KBM-7 (cell line): ENCODE data around the gene FSTL1.

ENCODE experiments used
- DNase-seq: peaks from one replicate; pipeline ENCODE4 v3.0.0-alpha.2; 2015
- in situ Hi-C: fragments of 300-500 bp; cut with MboI; formaldehyde crosslinking; loops from 2 replicates; pipeline ENCODE4 v1.14.3; 2020; ENCODE audit warnings: low sequenced_read_pairs, low pct_unique_long_range_greater_than_20kb, mixed read lengths

FSTL1 gene

DNA sequence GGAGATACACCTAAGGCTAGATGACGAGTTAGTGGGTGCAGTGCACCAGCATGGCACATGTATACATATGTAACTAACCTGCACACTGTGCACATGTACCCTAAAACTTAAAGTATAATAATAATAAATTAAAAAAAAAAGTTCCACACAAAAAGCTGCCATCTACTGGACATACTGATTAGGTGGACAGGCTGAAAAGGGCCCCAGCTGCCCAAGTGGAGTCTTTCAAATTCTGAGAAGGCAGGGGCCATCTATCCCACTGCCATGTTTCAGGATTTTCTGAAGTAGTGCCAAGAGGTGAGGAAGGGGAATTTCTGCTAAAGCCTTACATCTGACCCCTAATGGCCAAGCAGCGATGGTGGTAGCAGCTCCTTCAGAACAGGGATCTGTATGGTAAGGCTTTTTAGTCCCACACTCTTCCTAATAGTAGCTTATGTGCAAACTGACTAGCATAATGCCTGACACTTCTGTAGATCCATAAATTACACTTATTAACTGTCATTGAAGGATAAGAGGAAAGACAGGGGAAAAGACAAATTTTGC is 7.7 kb downstream of the FSTL1 start:
- in situ Hi-C loops = no loop called here

DNA sequence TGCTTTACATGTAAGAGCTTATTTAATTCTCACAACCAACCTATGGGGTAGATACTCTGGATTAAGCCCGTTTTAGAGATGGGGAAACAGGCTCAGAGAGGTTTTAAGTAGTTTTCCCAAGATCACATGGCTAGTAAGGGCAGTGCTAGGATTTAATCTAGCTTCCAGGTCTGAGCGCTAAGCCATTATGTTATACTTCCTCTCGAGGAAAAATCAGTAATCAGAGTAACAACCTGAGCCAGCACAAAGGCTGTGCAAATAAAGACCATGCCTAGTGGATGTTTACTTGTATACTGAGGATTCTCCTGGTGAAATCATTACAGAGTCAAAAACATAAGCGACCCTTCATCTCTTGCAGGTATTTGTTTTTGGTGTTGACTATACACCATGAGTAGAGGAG is 9.0 kb downstream of the FSTL1 start:
- in situ Hi-C loops = no loop called here
- no peak for DNase-seq

More for the DNA sequence above, 7.7 kb downstream of the FSTL1 start:
- DNase-seq = no peak

DNA sequence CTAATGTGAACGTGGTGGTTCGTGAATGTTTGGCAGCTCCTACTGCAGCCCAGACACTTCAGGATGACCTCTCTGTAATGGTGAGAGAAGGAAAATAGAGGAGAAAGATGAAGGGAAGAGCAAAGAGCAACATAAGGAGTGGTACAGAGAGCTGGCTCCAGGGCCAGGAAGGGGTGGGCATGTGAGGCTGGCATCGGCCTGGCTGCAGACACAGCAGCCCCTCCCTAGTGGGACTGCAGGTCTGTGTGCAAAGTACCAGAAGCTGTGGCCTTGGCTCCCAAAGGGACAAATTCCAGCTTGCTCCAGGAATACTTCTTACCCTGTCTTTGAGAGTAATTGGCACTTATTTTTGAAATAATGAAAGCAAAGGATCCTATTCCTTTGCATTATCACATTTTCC is 10.0 kb downstream of the FSTL1 start:
- no peak for DNase-seq
- in situ Hi-C loops = no loop called here

DNA sequence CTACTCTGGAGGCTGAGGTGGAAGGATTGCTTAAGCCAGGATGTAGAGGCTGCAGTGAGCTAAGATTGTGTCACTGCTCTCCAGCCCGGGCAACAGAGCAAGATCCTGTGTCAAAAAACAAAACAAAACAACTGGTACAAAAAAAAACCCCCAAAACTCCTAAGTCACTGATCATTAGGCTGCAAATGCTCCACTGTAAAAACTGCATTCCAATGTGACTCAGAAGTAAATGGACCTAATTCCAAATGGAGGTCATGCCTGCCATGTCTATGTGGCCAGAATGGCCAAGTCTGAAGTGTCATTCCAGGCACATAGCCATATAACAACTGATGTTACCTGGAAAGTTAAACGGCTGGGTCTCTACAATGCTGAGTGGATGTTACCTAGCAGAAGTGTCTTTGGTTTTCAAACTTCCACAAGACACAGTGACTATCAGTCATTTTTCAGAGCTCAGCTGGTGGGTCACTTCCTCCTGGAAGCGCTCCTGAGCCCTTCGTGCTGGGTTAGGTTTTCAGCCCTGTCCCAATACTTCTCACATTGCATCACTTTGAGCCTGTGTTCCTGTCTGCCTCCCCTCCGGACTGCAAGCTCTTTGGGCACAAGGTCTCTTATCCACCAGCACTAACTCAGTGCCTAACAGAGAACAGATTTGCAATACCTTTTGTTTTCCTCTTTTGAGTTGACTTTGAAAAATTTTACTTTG is 10.6 kb downstream of the FSTL1 start:
- no peak for DNase-seq
- in situ Hi-C loops = no loop called here

- DNase-seq = no peak
- in situ Hi-C loops = no loop called here
These were observed 12.0 kb downstream of the FSTL1 start for GRCh38 chr3:120438665-120439370.

- no peak for DNase-seq
- in situ Hi-C loops = no loop called here
These were observed 12.6 kb downstream of the FSTL1 start for GRCh38 chr3:120438216-120438615.

DNA sequence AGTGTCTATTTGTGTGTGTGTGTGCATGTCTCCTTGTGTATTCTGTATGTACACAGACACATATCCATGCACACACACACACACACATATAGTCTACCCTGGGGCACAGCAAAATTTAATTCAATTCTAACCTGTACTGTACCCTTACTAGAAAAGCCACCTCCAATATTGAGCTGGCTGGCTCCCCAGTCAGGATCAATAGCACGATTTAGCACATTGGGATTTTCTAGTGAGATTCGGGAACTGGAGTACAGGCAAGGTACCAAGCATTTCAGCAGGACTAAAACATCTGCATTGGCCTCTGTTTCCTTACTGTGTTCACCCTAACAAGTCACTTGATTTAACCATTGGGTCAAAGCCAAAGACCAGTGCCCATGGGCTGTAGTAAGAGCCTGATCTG is 13.2 kb downstream of the FSTL1 start:
- in situ Hi-C loops = no loop called here

GRCh38 chr3:120436523-120437050 is 14.2 kb downstream of the FSTL1 start:
- DNase-seq = no peak
- in situ Hi-C loops = no loop called here

More for the DNA sequence above, 13.2 kb downstream of the FSTL1 start:
- no peak for DNase-seq

- peak; percentile 70 for DNase-seq
- in situ Hi-C loops = no loop called here
These were observed 15.2 kb downstream of the FSTL1 start for GRCh38 chr3:120435621-120436020.

GRCh38 chr3:120433662-120434331 is 17.0 kb downstream of the FSTL1 start:
- no peak for DNase-seq
- in situ Hi-C loops = no loop called here

GRCh38 chr3:120432150-120432860 is 18.5 kb downstream of the FSTL1 start:
- in situ Hi-C loops = no loop called here
- DNase-seq = no peak

DNA sequence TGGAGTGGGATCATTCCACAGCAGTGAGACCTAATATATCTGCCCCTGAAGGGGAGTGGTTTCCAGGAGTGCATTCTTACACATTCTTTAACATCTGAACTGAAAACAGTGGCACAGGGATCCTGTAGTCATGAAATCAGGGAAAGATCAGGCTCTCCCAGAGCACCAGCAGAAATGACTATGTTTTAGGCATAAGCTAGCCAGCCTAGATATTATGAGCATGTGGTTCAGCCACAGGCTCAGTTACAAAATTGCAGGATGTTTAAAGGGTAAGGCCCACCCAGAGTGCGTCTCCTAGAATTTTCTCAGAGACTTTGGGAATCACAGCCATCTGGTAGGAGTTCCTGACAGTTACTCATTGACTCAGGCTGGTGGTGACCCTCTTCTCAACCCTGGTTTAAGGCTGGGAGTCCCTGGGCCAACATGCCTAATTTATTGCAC is 20.9 kb downstream of the FSTL1 start:
- DNase-seq = no peak
- in situ Hi-C loops = no loop called here

DNA sequence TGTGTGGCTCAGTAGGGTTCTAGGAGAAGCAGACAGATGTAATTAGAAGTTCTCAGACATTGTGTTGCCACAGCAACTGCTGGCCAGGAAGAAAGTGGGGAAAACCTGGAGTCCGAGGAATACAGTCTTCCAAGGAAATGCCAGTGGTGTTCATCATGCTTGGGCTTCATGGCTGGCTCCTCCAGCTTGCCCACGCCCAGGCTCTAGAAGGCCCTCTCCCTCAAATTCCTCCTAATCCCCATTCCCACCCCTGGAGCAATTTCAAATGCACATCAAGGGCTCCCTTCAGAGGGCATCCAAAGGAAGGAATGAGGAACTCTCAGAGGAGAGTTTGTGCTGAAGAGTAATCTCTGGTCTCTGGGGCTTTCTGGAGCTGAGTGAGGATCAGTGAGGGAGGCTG is 21.9 kb downstream of the FSTL1 start:
- DNase-seq = no peak
- in situ Hi-C loops = no loop called here

DNA sequence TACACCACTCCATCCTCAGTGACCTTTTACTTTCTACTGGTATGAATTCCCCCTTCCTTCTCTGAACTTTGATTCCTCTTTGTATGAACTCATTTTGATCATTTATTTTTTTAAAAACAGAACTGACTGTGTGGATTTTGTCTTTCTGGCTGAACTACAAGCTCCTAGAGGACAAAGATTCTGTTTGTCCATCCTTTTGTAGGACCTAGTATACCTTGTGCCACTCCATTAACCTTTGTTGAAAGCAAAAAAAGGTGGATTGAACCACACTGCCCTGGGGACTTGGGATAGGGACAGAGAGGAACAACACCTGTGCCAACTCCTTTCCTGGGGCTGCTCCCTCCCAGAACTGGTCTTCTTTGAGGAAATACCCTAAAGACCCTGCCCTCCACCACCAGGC is 23.6 kb downstream of the FSTL1 start:
- in situ Hi-C loops = no loop called here
- no peak for DNase-seq

DNA sequence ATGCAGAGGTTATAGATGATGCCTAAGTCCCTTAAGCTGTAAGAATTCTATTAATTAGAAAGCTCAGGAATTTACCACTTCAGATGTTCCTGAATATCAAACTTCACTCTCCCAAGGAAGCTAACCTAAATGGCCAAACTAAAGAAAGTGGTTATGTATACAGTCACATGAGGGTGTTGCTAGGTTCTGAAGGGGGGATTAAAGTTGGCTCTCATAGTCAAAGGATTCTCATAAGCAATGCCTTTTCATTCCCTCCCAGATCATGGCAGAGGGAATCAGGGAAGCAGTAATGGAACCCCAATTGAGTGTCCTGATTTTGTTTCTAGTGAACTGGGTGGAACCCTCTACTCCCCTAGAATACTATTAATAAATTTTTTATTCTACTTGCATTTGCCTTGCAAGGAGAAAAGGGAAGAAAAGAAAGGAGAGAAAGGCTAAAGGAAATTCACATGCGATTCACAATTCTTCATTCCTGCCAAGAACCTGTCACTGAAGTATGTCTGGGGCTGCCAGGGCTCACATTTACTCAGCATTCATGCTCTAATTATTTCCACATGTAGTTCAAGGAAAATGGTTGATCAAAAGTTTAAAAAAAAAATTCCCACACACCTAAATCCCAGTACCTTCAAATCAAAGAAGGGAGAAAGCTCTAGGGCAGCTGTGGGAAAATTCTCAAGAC is 25.1 kb downstream of the FSTL1 start:
- DNase-seq = no peak
- in situ Hi-C loops = no loop called here

DNA sequence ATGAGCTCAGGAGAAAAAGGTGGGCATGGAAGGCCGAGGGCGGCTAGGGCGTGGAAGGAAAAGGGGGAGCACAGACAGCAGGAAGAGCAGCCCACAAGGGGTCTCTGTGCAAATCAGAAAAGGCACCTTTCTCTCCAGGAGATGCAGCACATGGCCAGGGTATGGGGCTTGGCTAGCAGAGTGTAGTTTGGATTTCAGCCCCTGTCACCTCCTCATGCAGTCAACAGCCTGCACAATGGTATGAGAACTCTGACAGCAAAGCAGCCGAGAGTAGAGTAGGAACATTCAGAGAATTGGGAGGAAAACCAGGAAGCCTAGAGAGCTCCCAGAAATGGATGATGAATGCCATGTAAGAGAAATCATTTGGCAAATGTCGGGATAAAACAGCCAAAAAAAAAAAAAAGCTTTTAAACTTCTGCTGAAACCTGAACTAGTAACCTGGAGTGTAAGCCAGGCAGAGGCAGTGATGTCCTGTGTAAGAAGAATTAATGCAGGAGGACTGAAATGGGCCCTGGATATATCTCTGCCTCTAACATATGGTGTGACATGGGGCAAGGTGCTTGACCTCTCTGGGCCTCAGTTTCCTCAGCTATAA is 25.7 kb downstream of the FSTL1 start:
- DNase-seq = no peak
- in situ Hi-C loops = no loop called here

- no peak for DNase-seq
- in situ Hi-C loops = no loop called here
These were observed 26.3 kb downstream of the FSTL1 start for GRCh38 chr3:120424506-120424905.

- no peak for DNase-seq
- in situ Hi-C loops = no loop called here
These were observed 27.4 kb downstream of the FSTL1 start for GRCh38 chr3:120423432-120423831.
